Liver (tissue), 9 donors: ENCODE data around the gene IL22RA1. TPM values are rescaled to one million over a fixed set of nuclear protein-coding genes. Genes with fewer than 3 reads are reported as not detected.

ENCODE experiments used
- DNase-seq: peaks from one replicate; pipeline ENCODE4 v3.0.0-alpha.2; 2017; ENCODE audit warnings: low spot score
- H3K27ac ChIP-seq, 2 donors: one replicate each; pipeline ENCODE4 v1.7.0; 2013; ENCODE audit warnings: inconsistent platforms in 2 of 2, low read length in 2 of 2, control low read depth in 1 of 2, low read depth in 1 of 2, mild to moderate bottlenecking in 1 of 2
- H3K27me3 ChIP-seq, 4 donors: one replicate each; pipeline versions ENCODE4 v1.6.1 to v1.7.0; 2013; ENCODE audit warnings: low read length in 3 of 4, inconsistent platforms in 1 of 4, mild to moderate bottlenecking in 1 of 4, moderate library complexity in 1 of 4; ENCODE audit not compliant: control insufficient read depth in 4 of 4, insufficient read depth in 4 of 4
- H3K36me3 ChIP-seq, 4 donors: one replicate each; pipeline versions ENCODE4 v1.6.1 to v1.7.0; 2013; ENCODE audit warnings: low read length in 3 of 4, mild to moderate bottlenecking in 3 of 4, low read depth in 1 of 4, moderate library complexity in 1 of 4; ENCODE audit not compliant: control insufficient read depth in 4 of 4, insufficient read depth in 3 of 4
- H3K4me1 ChIP-seq, 4 donors: one replicate each; pipeline versions ENCODE4 v1.6.1 to v1.7.0; 2013; ENCODE audit warnings: low read length in 3 of 4, mild to moderate bottlenecking in 3 of 4, moderate library complexity in 1 of 4; ENCODE audit not compliant: control insufficient read depth in 4 of 4, insufficient read depth in 4 of 4
- H3K4me3 ChIP-seq, 3 donors: one replicate each; pipeline versions ENCODE4 v1.6.1 to v1.7.0; 2013; ENCODE audit warnings: low read length in 3 of 3, control low read depth in 1 of 3, low read depth in 1 of 3, mild to moderate bottlenecking in 1 of 3
- H3K9ac ChIP-seq, 2 donors: one replicate each; pipeline ENCODE4 v1.7.0; 2013; ENCODE audit warnings: low read length in 2 of 2, mild to moderate bottlenecking in 2 of 2, moderate library complexity in 2 of 2, control low read depth in 1 of 2, low read depth in 1 of 2
- H3K9me3 ChIP-seq, 4 donors: one replicate each; pipeline versions ENCODE4 v1.6.1 to v1.7.0; 2013; ENCODE audit warnings: low read length in 3 of 4; ENCODE audit not compliant: control insufficient read depth in 4 of 4
- FOXA1 ChIP-seq: IDR thresholded peaks from 2 replicates; pipeline ENCODE4 v1.6.1; 2016; ENCODE audit warnings: antibody characterized with exemption
- GABPA ChIP-seq, 2 donors: IDR thresholded peaks in 1 of 2; conservative IDR thresholded peaks in 1 of 2; 2 replicates each; pipeline ENCODE4 v1.6.1; 2016; ENCODE audit warnings: antibody characterized with exemption in 2 of 2, mild to moderate bottlenecking in 1 of 2, moderate library complexity in 1 of 2
- HNF4A ChIP-seq, 2 donors: conservative IDR thresholded peaks; 2 replicates each; pipeline ENCODE4 v1.6.1; 2016; ENCODE audit warnings: antibody characterized with exemption in 2 of 2, mild to moderate bottlenecking in 2 of 2
- HNF4G ChIP-seq: IDR thresholded peaks from 2 replicates; pipeline ENCODE4 v1.6.1; 2016; ENCODE audit warnings: antibody characterized with exemption
- JUND ChIP-seq, 2 donors: IDR thresholded peaks; 2 replicates each; pipeline ENCODE4 v1.6.1; 2016; ENCODE audit warnings: antibody characterized with exemption in 2 of 2
- NR2F2 ChIP-seq: IDR thresholded peaks from 2 replicates; pipeline ENCODE4 v1.6.1; 2016; ENCODE audit warnings: antibody characterized with exemption
- RXRA ChIP-seq, 2 donors: IDR thresholded peaks; 2 replicates each; pipeline ENCODE4 v1.6.1; 2017 to 2018; ENCODE audit warnings: antibody characterized with exemption in 2 of 2, mild to moderate bottlenecking in 1 of 2
- SP1 ChIP-seq: IDR thresholded peaks from 2 replicates; pipeline ENCODE4 v1.6.1; 2018; ENCODE audit warnings: antibody characterized with exemption, mild to moderate bottlenecking
- WGBS: extraction: QIAGEN DNeasy Blood & Tissue Kit; methylation state at CpG from one replicate; pipeline ENCODE4 v1.1.7; 2013; 5-methylcytosine and 5-hydroxymethylcytosine counted together
- polyA plus RNA-seq, 2 donors: library from polyadenylated mRNA; stranded (reverse) in 1 of 2; unstranded in 1 of 2; fragments of 200-250 nt in 1 of 2; fragments of >200 nt in 1 of 2; fragmentation: Nextera tagmentation in 1 of 2; extraction: Ambion mirVana in 1 of 2; gene quantifications; one replicate each; pipeline versions ENCODE4 v1.2.1 to v1.2.3, GENCODE V29; 2013 to 2015
- total RNA-seq, 2 donors: library from RNA; depleted of rRNA; stranded (reverse); fragments of >200 nt; gene quantifications; one replicate each; pipeline ENCODE4 v1.2.3, GENCODE V29; 2014
- TF ChIP-seq, protein P1 (sequence below): IDR thresholded peaks from 2 replicates; pipeline ENCODE4 v1.6.1; 2016; ENCODE audit warnings: antibody characterized with exemption, mild to moderate bottlenecking
- TF ChIP-seq, protein P2 (sequence below): IDR thresholded peaks from 2 replicates; pipeline ENCODE4 v1.6.1; 2016; ENCODE audit warnings: antibody characterized with exemption
- TF ChIP-seq, protein P3 (sequence below): IDR thresholded peaks from 2 replicates; pipeline ENCODE4 v1.6.1; 2016; ENCODE audit warnings: antibody characterized with exemption
- TF ChIP-seq, protein P4 (sequence below): fragments of 150-350 bp; IDR thresholded peaks from 2 replicates; pipeline ENCODE4 v1.5.1; 2017; ENCODE audit warnings: improper control_type of control experiment, low read depth, low read length; ENCODE audit not compliant: missing input control
- donor health status: healthy.
- donor health status: healthy.
- donor health status: healthy.
- donor health status: healthy.
- donor health status: healthy.

The IL22RA1 gene
- total and polyA plus RNA-seq, 4 donors, result 2.1 to 4.5 (median 3.4) TPM

DNA sequence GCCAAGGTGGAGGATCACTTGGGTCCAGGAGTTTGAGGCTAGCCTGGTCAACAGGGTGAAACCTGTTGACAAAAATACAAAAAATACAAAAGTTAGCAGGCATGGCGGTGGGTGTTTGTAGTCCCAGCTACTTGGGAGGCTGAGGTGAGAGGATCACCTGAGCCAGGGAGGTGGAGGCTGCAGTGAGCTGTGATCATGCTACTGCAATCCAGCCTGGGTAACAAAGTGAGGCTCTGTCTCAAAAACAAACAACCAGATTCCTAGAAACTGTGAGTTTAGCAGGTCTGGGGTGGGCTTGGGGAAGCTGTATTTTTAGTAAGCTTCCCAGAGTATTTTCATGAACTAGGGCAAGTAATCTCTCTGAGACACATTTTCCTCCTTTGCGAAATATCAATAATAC lies 25.8 kb downstream of the IL22RA1 start (continued):
- TF ChIP-seq, protein P1, sequence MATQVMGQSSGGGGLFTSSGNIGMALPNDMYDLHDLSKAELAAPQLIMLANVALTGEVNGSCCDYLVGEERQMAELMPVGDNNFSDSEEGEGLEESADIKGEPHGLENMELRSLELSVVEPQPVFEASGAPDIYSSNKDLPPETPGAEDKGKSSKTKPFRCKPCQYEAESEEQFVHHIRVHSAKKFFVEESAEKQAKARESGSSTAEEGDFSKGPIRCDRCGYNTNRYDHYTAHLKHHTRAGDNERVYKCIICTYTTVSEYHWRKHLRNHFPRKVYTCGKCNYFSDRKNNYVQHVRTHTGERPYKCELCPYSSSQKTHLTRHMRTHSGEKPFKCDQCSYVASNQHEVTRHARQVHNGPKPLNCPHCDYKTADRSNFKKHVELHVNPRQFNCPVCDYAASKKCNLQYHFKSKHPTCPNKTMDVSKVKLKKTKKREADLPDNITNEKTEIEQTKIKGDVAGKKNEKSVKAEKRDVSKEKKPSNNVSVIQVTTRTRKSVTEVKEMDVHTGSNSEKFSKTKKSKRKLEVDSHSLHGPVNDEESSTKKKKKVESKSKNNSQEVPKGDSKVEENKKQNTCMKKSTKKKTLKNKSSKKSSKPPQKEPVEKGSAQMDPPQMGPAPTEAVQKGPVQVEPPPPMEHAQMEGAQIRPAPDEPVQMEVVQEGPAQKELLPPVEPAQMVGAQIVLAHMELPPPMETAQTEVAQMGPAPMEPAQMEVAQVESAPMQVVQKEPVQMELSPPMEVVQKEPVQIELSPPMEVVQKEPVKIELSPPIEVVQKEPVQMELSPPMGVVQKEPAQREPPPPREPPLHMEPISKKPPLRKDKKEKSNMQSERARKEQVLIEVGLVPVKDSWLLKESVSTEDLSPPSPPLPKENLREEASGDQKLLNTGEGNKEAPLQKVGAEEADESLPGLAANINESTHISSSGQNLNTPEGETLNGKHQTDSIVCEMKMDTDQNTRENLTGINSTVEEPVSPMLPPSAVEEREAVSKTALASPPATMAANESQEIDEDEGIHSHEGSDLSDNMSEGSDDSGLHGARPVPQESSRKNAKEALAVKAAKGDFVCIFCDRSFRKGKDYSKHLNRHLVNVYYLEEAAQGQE, result no peak
- no peak for TF ChIP-seq HNF4G

DNA sequence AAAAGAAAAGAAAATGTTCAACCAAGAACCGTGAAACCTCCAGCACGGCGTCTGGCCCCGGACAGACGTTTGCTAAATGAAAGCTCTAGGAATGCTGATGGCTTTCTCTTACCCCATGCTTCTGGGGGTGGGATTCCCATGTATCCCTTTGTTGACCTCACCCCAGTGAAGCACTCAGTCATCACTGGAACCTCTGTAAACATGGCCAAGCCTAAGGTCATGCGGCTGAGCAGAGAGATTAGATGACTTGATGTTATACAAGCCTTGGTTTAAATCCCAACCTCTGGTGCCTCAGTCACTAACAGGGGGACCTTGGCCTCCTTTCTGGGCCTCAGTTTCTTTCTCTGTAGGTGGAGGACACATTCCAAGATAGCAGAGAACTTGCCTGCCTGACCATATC lies 28.2 kb downstream of the IL22RA1 start:
- no peaks in the 10 kb centered on the region for H3K9me3 ChIP-seq
- no peaks in the 10 kb centered on the region for H3K27me3 ChIP-seq
- no peak for DNase-seq
- no peak overlapping the region for H3K4me3 ChIP-seq
- TF ChIP-seq GABPA (IDR thresholded peaks at IDR 0.05 in 1 of 2, conservative IDR thresholded peaks at IDR 0.05 in 1 of 2), result no peak
- TF ChIP-seq NR2F2, result no peak
- TF ChIP-seq FOXA1, result no peak
- no peak for TF ChIP-seq HNF4A (conservative IDR thresholded peaks at IDR 0.05)
- TF ChIP-seq, protein P2, sequence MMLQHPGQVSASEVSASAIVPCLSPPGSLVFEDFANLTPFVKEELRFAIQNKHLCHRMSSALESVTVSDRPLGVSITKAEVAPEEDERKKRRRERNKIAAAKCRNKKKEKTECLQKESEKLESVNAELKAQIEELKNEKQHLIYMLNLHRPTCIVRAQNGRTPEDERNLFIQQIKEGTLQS, result no peak
- TF ChIP-seq, protein P3, sequence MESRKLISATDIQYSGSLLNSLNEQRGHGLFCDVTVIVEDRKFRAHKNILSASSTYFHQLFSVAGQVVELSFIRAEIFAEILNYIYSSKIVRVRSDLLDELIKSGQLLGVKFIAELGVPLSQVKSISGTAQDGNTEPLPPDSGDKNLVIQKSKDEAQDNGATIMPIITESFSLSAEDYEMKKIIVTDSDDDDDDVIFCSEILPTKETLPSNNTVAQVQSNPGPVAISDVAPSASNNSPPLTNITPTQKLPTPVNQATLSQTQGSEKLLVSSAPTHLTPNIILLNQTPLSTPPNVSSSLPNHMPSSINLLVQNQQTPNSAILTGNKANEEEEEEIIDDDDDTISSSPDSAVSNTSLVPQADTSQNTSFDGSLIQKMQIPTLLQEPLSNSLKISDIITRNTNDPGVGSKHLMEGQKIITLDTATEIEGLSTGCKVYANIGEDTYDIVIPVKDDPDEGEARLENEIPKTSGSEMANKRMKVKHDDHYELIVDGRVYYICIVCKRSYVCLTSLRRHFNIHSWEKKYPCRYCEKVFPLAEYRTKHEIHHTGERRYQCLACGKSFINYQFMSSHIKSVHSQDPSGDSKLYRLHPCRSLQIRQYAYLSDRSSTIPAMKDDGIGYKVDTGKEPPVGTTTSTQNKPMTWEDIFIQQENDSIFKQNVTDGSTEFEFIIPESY, result no peak
- TF ChIP-seq, protein P4, sequence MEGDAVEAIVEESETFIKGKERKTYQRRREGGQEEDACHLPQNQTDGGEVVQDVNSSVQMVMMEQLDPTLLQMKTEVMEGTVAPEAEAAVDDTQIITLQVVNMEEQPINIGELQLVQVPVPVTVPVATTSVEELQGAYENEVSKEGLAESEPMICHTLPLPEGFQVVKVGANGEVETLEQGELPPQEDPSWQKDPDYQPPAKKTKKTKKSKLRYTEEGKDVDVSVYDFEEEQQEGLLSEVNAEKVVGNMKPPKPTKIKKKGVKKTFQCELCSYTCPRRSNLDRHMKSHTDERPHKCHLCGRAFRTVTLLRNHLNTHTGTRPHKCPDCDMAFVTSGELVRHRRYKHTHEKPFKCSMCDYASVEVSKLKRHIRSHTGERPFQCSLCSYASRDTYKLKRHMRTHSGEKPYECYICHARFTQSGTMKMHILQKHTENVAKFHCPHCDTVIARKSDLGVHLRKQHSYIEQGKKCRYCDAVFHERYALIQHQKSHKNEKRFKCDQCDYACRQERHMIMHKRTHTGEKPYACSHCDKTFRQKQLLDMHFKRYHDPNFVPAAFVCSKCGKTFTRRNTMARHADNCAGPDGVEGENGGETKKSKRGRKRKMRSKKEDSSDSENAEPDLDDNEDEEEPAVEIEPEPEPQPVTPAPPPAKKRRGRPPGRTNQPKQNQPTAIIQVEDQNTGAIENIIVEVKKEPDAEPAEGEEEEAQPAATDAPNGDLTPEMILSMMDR, result no peak
- TF ChIP-seq JUND (IDR thresholded peaks at IDR 0.05), result no peak
- TF ChIP-seq HNF4G, result no peak
- H3K27ac ChIP-seq, result no peak overlapping the region
- peaks cover 0 to 9% (median 2%) of the 10 kb centered on the region in 4 donors for H3K4me1 ChIP-seq
- no peak overlapping the region for H3K9ac ChIP-seq
- 91% methylated on average over 6 of the region's 6 CpGs for WGBS
- H3K36me3 ChIP-seq, result no peaks in the 10 kb centered on the region

DNA sequence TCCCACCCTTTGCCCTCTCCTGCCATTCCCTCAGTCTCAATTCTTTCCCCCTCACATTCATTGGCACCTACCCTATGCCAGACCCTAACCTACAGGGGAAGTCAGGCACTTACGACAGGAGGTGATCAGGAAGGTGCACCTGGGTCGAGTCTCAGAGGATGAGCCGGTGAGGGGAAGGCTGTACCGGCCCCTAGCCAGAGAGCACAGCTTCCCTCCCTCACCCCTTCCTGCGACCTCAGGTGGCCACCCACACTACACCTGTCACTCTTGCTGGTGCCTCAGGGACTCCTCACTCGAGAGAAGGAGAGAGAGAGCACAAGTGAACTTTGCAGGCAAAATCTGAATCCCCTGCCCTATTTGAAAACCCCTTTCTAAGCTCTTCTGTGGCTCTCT lies 29.3 kb downstream of the IL22RA1 start:
- WGBS, result 76% methylated on average over 6 of the region's 6 CpGs
- no peaks in the 10 kb centered on the region for H3K36me3 ChIP-seq
- no peak overlapping the region for H3K9ac ChIP-seq
- H3K4me3 ChIP-seq, result no peak overlapping the region
- peaks cover 0 to 4% (median 0%) of the 10 kb centered on the region in 4 donors for H3K4me1 ChIP-seq
- no peak overlapping the region for H3K27ac ChIP-seq
- TF ChIP-seq FOXA1, result no peak
- TF ChIP-seq SP1, result no peak
- no peak for TF ChIP-seq RXRA (IDR thresholded peaks at IDR 0.05)
- TF ChIP-seq, protein P3, result no peak
- no peak for TF ChIP-seq NR2F2
- no peaks in the 10 kb centered on the region for H3K9me3 ChIP-seq
- no peaks in the 10 kb centered on the region for H3K27me3 ChIP-seq
- DNase-seq, result no peak
